Activated CD8-positive, alpha-beta T cell treated with anti-CD3 and anti-CD28 coated beads for 36 hours (primary cell): ENCODE results near the gene UTP14C. TPM values are rescaled to one million over a fixed set of nuclear protein-coding genes. Genes with fewer than 3 reads are reported as not detected.

Experiments
- ATAC-seq: fragments of 200-7000 bp; cut with Tn5 transposase; one replicate; pipeline ENCODE4 v1.10.0; 2021; ENCODE audit warnings: mild to moderate bottlenecking, moderate library complexity
- CTCF ChIA-PET: fragments of 350-600 bp; sonication (Branson Sonifier 250); formaldehyde crosslinking; loops from one replicate; lab custom pipeline; 2021; ENCODE audit warnings: antibody characterized with exemption; lab: Charles Lee
- POLR2A ChIA-PET: fragments of 350-600 bp; sonication (Branson Sonifier 250); formaldehyde crosslinking; loops from one replicate; lab custom pipeline; 2021; ENCODE audit warnings: antibody characterized with exemption; lab: Charles Lee
- DNase-seq: peaks from one replicate; pipeline ENCODE4 v3.0.0-alpha.2; 2020
- H3K27ac Mint-ChIP-seq: one replicate; pipeline ENCODE4 v1.8.0; 2021; ENCODE audit warnings: mild to moderate bottlenecking, mixed read lengths
- H3K27me3 Mint-ChIP-seq: one replicate; pipeline ENCODE4 v1.8.0; 2021; ENCODE audit warnings: mixed read lengths
- H3K36me3 Mint-ChIP-seq: one replicate; pipeline ENCODE4 v1.8.0; 2021; ENCODE audit warnings: low read depth, mixed read lengths
- H3K4me1 Mint-ChIP-seq: one replicate; pipeline ENCODE4 v1.8.0; 2021; ENCODE audit warnings: low read depth, mixed read lengths
- H3K4me3 Mint-ChIP-seq: one replicate; pipeline ENCODE4 v1.8.0; 2021; ENCODE audit warnings: mild to moderate bottlenecking, moderate library complexity, mixed read lengths
- H3K9me3 Mint-ChIP-seq: one replicate; pipeline ENCODE4 v1.8.0; 2021; ENCODE audit warnings: mixed read lengths
- intact Hi-C: fragments of 100-400 bp; cut with micrococcal nuclease; formaldehyde crosslinking; loops from one replicate; pipeline ENCODE4 v1.10.0; 2022
- total RNA-seq, 2 experiments: library from RNA; stranded (reverse); gene quantifications; one replicate each; pipeline ENCODE4 v1.2.3, GENCODE V29; 2021
- TF ChIP-seq, protein P1 (sequence below): fragments of 200-600 bp; IDR thresholded peaks from one replicate; pipeline ENCODE4 v1.8.0; 2022; ENCODE audit warnings: antibody characterized with exemption, mild to moderate bottlenecking

UTP14C gene
- total RNA-seq, 2 experiments from 2014 or later, result 7.2 to 7.3 TPM

GRCh38 chr13:52006523-52007245 lies 17.8 kb upstream of the UTP14C start:
- ChIA-PET CTCF (interaction anchor here (3.3 kb wide), 1 partner anchor 121 kb away, joined by 16 read pairs; the partner anchor contains the start of gene NEK5), POLR2A (no interaction called here)
- TF ChIP-seq, protein P1, sequence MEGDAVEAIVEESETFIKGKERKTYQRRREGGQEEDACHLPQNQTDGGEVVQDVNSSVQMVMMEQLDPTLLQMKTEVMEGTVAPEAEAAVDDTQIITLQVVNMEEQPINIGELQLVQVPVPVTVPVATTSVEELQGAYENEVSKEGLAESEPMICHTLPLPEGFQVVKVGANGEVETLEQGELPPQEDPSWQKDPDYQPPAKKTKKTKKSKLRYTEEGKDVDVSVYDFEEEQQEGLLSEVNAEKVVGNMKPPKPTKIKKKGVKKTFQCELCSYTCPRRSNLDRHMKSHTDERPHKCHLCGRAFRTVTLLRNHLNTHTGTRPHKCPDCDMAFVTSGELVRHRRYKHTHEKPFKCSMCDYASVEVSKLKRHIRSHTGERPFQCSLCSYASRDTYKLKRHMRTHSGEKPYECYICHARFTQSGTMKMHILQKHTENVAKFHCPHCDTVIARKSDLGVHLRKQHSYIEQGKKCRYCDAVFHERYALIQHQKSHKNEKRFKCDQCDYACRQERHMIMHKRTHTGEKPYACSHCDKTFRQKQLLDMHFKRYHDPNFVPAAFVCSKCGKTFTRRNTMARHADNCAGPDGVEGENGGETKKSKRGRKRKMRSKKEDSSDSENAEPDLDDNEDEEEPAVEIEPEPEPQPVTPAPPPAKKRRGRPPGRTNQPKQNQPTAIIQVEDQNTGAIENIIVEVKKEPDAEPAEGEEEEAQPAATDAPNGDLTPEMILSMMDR, result no peak
- Mint-ChIP-seq H3K36me3 (no peaks in the 10 kb centered on the region), H3K9me3 (no peaks in the 10 kb centered on the region), H3K27me3 (peaks cover 16% of the 10 kb centered on the region), H3K27ac (no peak overlapping the region), H3K4me3 (no peak overlapping the region), H3K4me1 (peaks cover 6% of the 10 kb centered on the region)
- ATAC-seq, result no peak
- no peak for DNase-seq
- intact Hi-C loops, result no loop called here

DNA sequence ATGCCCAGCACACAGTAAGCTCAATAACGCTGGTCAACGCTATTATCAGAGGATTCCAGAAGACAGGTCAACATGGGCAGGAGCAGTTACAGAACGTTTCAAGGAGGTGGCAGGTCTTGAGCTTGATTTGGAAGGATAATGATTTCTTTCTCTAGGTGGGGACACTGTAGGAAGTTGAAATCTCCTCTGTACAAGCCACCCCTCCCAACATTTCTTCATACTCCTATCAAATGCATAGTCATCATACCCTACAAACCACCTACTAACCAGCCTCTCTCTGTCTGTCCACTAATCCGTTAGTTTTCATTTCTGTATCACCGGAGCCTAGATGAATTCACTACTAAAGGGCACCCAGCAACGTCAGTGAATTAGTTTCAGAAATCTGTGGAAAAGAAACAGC lies 14.5 kb upstream of the UTP14C start:
- peaks cover 16% of the 10 kb centered on the region for H3K27me3 Mint-ChIP-seq

DNA sequence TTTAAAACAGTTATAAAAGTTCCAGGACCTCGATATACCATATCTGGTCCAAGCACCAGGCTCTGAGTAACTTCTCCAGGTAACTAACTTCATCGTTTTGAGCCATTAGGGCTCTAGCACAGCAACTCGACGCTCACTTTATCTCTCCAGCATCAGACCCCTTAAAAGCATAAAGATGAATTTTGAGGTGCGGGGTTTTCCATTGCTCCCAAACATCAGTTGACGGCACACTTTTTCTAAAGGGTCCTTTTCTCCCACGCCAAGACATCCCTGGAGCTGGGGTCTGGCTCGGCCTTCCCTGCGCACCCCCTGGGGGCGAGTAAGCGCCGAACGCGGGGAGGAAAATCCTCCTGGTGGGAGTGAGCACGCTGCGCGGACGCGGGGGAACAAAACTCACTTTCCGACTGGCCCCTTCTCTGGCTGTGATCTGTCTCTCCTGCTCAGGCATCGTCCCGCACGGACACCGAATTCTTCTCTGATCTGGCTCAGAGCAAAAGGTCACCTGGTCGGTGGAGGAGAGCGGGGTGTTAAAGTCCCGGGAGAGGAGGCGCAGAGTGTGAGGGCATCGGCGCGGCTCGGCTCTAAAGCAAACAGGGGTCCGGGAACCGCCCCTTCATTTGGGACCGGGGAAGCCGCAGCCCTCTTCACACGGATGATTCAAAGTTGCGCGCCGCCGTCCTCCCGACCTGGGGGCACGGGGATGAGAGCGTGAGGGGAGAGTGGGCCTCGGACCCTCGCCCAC lies 13.4 kb upstream of the UTP14C start, which contains the start of gene ATP7B:
Gene ATP7B, minus strand, starts transcription at position 561 of the 742 bp plus-strand sequence. Its CDS starts 113 bp downstream, at position 448.
- ChIA-PET CTCF (interaction anchor here (3.4 kb wide), 1 partner anchor 117 kb away, joined by 19 read pairs; the partner anchor contains the start of gene NEK5), POLR2A (no interaction called here)
- peaks cover 14% of the 10 kb centered on the region for H3K4me1 Mint-ChIP-seq
- no peaks in the 10 kb centered on the region for H3K9me3 Mint-ChIP-seq
- peaks cover 4% of the 10 kb centered on the region for H3K36me3 Mint-ChIP-seq
- intact Hi-C loops, result no loop called here
- peak within 1 kb of the TSS; percentile 99 for H3K4me3 Mint-ChIP-seq
- H3K27ac Mint-ChIP-seq, result peak within 1 kb of the TSS; percentile 94
- TF ChIP-seq, protein P1, result no peak
- peak; percentile 39 for DNase-seq
- no peak for ATAC-seq
- H3K27me3 Mint-ChIP-seq, result peaks cover 16% of the 10 kb centered on the region

More for the DNA sequence above, 14.5 kb upstream of the UTP14C start:
- ChIA-PET CTCF (interaction anchor here (3.3 kb wide), 1 partner anchor 118 kb away, joined by 16 read pairs; the partner anchor contains the start of gene NEK5), POLR2A (interaction anchor here (0.5 kb wide), 1 partner anchor 81 kb away, joined by 3 read pairs; no protein-coding TSS in a partner anchor)
- H3K27ac Mint-ChIP-seq, result no peak overlapping the region
- H3K9me3 Mint-ChIP-seq, result no peaks in the 10 kb centered on the region
- H3K4me1 Mint-ChIP-seq, result peaks cover 10% of the 10 kb centered on the region
- H3K4me3 Mint-ChIP-seq, result no peak overlapping the region
- TF ChIP-seq, protein P1, result no peak
- DNase-seq (no peak), ATAC-seq (no peak)
- no peaks in the 10 kb centered on the region for H3K36me3 Mint-ChIP-seq
- intact Hi-C loops, result no loop called here

DNA sequence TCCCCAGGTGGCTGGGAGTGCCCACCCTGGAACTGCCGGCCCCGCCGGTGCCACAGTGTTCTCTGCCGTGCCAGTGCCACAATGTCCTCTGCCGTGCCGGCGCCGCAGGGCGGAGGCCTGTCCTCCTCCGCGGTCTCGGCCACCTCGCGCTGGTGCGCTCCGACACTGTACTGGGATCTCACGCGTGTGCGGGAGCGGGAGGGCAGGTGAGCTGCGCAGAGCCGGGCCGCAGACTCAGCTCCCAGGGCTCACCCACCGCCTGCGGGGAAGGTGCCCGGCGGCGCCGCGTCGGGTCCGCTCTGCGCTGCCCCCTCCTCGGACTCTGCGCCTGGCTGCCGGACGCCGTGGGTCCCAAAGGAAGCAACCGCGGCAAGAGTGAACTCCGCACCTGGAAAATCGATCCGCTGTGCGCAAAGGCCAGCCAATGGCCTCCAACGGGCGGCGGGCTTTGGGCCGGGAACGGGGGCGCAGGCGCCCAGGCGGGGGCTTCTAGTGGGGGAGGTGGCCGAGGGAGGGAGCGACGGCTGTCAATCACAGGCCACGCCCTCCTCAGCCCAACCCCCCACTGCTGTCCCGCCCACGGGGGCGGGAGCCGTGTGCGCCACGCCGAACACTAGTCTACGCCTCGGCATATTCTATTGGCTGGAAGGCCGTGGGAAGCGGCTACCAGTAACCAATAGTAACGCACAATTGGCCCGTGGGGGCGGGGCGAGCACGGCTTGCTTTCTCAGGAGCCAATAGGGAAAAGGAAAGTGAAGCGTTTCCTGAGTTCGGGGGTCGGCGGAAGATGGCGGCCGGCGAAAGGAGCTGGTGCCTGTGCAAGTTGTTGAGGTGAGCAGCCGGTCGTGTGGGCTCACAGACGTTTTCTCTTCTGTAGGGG lies 12.6 kb upstream of the UTP14C start, which contains the start of gene ALG11:
Gene ALG11, plus strand, starts transcription at position 767 of the 880 bp plus-strand sequence. Its CDS starts 21 bp downstream, at position 788.
- Mint-ChIP-seq H3K27ac (peak within 1 kb of the TSS; percentile 94), H3K27me3 (peaks cover 16% of the 10 kb centered on the region), H3K36me3 (peaks cover 6% of the 10 kb centered on the region), H3K4me1 (peaks cover 14% of the 10 kb centered on the region), H3K4me3 (peak within 1 kb of the TSS; percentile 99), H3K9me3 (no peaks in the 10 kb centered on the region)
- ATAC-seq, result peak; percentile 99
- ChIA-PET POLR2A (interaction anchor here (0.6 to 1.6 kb wide), 3 partner anchors 13 to 183 kb away, joined by 3 read pairs; partner anchors contain the start of gene UTP14C), CTCF (interaction anchor here (0.6 to 3.4 kb wide), 4 partner anchors 10 to 127 kb away, joined by 3 to 19 read pairs (median 4); partner anchors contain the start of gene NEK5)
- intact Hi-C loops, result no loop called here
- DNase-seq, result peak; percentile 100
- TF ChIP-seq, protein P1, result no peak
